H9 (cell line): ENCODE results near the gene SAP25. TPM values are rescaled to one million over a fixed set of nuclear protein-coding genes. Genes with fewer than 3 reads are reported as not detected.

Experiments
- DNase-seq: peaks from one replicate; pipeline ENCODE4 v3.0.0-alpha.2; 2017
- H2AFZ ChIP-seq: one replicate; pipeline ENCODE4 v1.6.1; 2013; ENCODE audit warnings: mild to moderate bottlenecking, low read length, control low read depth, moderate library complexity
- H2AK5ac ChIP-seq: 2 replicates; pipeline ENCODE4 v1.6.1; 2013; ENCODE audit warnings: low read length, control low read depth, mixed read lengths; ENCODE audit not compliant: insufficient read length
- H2BK120ac ChIP-seq: one replicate; pipeline ENCODE4 v1.6.1; 2013; ENCODE audit warnings: low read depth, mild to moderate bottlenecking, low read length, control low read depth, inconsistent platforms; ENCODE audit not compliant: poor library complexity, severe bottlenecking
- H2BK12ac ChIP-seq: 2 replicates; pipeline ENCODE4 v1.6.1; 2013; ENCODE audit warnings: low read length, control low read depth, mixed read lengths, low read depth; ENCODE audit not compliant: insufficient read length
- H2BK15ac ChIP-seq: 2 replicates; pipeline ENCODE4 v1.6.1; 2013; ENCODE audit warnings: low read depth, low read length, control low read depth
- H2BK20ac ChIP-seq: one replicate; pipeline ENCODE4 v1.6.1; 2013; ENCODE audit warnings: low read depth, mild to moderate bottlenecking, low read length, control low read depth, inconsistent platforms; ENCODE audit not compliant: poor library complexity, severe bottlenecking
- H2BK5ac ChIP-seq: 2 replicates; pipeline ENCODE4 v1.6.1; 2013; ENCODE audit warnings: low read length, control low read depth, mixed read lengths; ENCODE audit not compliant: insufficient read length
- H3K14ac ChIP-seq: 2 replicates; pipeline ENCODE4 v1.6.1; 2013; ENCODE audit warnings: low read length, control low read depth; ENCODE audit not compliant: insufficient read depth
- H3K18ac ChIP-seq: 2 replicates; pipeline ENCODE4 v1.6.1; 2013; ENCODE audit warnings: low read depth, mild to moderate bottlenecking, mixed read lengths, low read length, control low read depth; ENCODE audit not compliant: insufficient read length
- H3K23ac ChIP-seq: 2 replicates; pipeline ENCODE4 v1.6.1; 2013; ENCODE audit warnings: low read length, control low read depth, mixed read lengths, low read depth; ENCODE audit not compliant: insufficient read length
- H3K23me2 ChIP-seq: 2 replicates; pipeline ENCODE4 v1.6.1; 2013; ENCODE audit warnings: low read depth, mild to moderate bottlenecking, mixed read lengths, low read length, control low read depth; ENCODE audit not compliant: insufficient read length, poor library complexity, severe bottlenecking
- H3K27ac ChIP-seq: 2 replicates; pipeline ENCODE4 v1.5.1; 2013; ENCODE audit warnings: low read length, control low read depth, mixed read lengths, low read depth; ENCODE audit not compliant: insufficient read length
- H3K27me3 ChIP-seq: 2 replicates; pipeline ENCODE4 v1.6.1; 2013; ENCODE audit warnings: low read length, control low read depth, inconsistent platforms; ENCODE audit not compliant: insufficient read depth
- H3K4ac ChIP-seq: 2 replicates; pipeline ENCODE4 v1.6.1; 2013; ENCODE audit warnings: low read depth, mild to moderate bottlenecking, control low read depth, inconsistent platforms, low read length, moderate library complexity
- H3K4me1 ChIP-seq: 2 replicates; pipeline ENCODE4 v1.6.1; 2013; ENCODE audit warnings: low read length, control low read depth, inconsistent platforms; ENCODE audit not compliant: insufficient read depth
- H3K4me2 ChIP-seq: 2 replicates; pipeline ENCODE4 v1.6.1; 2013; ENCODE audit warnings: low read length, control low read depth, mixed read lengths; ENCODE audit not compliant: insufficient read length, insufficient read depth
- H3K56ac ChIP-seq: 2 replicates; pipeline ENCODE4 v1.6.1; 2013; ENCODE audit warnings: low read depth, mild to moderate bottlenecking, mixed read lengths, low read length, control low read depth; ENCODE audit not compliant: insufficient read length
- H3K79me1 ChIP-seq: 2 replicates; pipeline ENCODE4 v1.6.1; 2013; ENCODE audit warnings: low read depth, mild to moderate bottlenecking, moderate library complexity, low read length, control low read depth, inconsistent platforms; ENCODE audit not compliant: insufficient read depth, poor library complexity, severe bottlenecking
- H3K79me2 ChIP-seq: 2 replicates; pipeline ENCODE4 v1.6.1; 2013; ENCODE audit warnings: low read length, control low read depth, inconsistent platforms; ENCODE audit not compliant: insufficient read depth
- H3K9ac ChIP-seq: 2 replicates; pipeline ENCODE4 v1.6.1; 2013; ENCODE audit warnings: low read length, control low read depth, mixed read lengths; ENCODE audit not compliant: insufficient read length; ENCODE audit errors: extremely low read depth
- H3K9me3 ChIP-seq: one replicate; pipeline ENCODE4 v1.6.1; 2013; ENCODE audit warnings: low read depth, low read length, inconsistent platforms; ENCODE audit not compliant: control insufficient read depth
- H3T11ph ChIP-seq: one replicate; pipeline ENCODE4 v1.6.1; 2013; ENCODE audit warnings: mild to moderate bottlenecking, low read length, control low read depth, inconsistent platforms
- H4K20me1 ChIP-seq: one replicate; pipeline ENCODE4 v1.6.1; 2013; ENCODE audit not compliant: control insufficient read depth, insufficient read length, insufficient read depth
- H4K5ac ChIP-seq: 2 replicates; pipeline ENCODE4 v1.6.1; 2013; ENCODE audit warnings: low read depth, mild to moderate bottlenecking, mixed read lengths, low read length, control low read depth; ENCODE audit not compliant: insufficient read length
- H4K8ac ChIP-seq: replicated peaks from 2 replicates; pipeline ENCODE4 v1.6.1; 2013; ENCODE audit warnings: low read length, control low read depth, mixed read lengths, low read depth; ENCODE audit not compliant: insufficient read length
- H4K91ac ChIP-seq: 2 replicates; pipeline ENCODE4 v1.6.1; 2013; ENCODE audit warnings: low read depth, mild to moderate bottlenecking, moderate library complexity, mixed read lengths, low read length, control low read depth; ENCODE audit not compliant: insufficient read length
- H3K27ac Mint-ChIP-seq, 3 experiments: 2 replicates in 2 of 3; 3 replicates in 1 of 3; pipeline ENCODE4 v1.8.0; 2020 to 2021; ENCODE audit warnings: mixed read lengths in 3 of 3, mild to moderate bottlenecking in 1 of 3, moderate library complexity in 1 of 3
- H3K27me3 Mint-ChIP-seq: 2 replicates; pipeline ENCODE4 v1.8.0; 2021; ENCODE audit warnings: low read depth, mild to moderate bottlenecking, moderate library complexity, mixed read lengths
- H3K36me3 Mint-ChIP-seq, 3 experiments: 2 replicates in 2 of 3; 3 replicates in 1 of 3; pipeline ENCODE4 v1.8.0; 2020 to 2021; ENCODE audit warnings: low read depth in 3 of 3, mixed read lengths in 3 of 3; ENCODE audit not compliant: insufficient read depth in 1 of 3
- H3K4me1 Mint-ChIP-seq, 2 experiments: 2 replicates each; pipeline ENCODE4 v1.8.0; 2020; ENCODE audit warnings: mixed read lengths in 2 of 2
- H3K4me3 Mint-ChIP-seq, 2 experiments: 2 replicates in 1 of 2; 3 replicates in 1 of 2; pipeline ENCODE4 v1.8.0; 2020 to 2021; ENCODE audit warnings: mild to moderate bottlenecking in 2 of 2, mixed read lengths in 2 of 2, moderate library complexity in 1 of 2
- H3K9me3 Mint-ChIP-seq, 2 experiments: 2 replicates in 1 of 2; 3 replicates in 1 of 2; pipeline ENCODE4 v1.8.0; 2020; ENCODE audit warnings: mild to moderate bottlenecking in 2 of 2, mixed read lengths in 2 of 2, moderate library complexity in 1 of 2
- CTCF ChIP-seq: fragments of 200-600 bp; sonication (generic); conservative IDR thresholded peaks from 3 replicates; pipeline ENCODE4 v1.8.0; 2021; ENCODE audit warnings: antibody characterized with exemption, mild to moderate bottlenecking
- WGBS: extraction: QIAGEN DNeasy Blood & Tissue Kit; methylation state at CpG from one replicate; pipeline ENCODE4 v1.1.7; 2013; ENCODE audit warnings: missing lambda C conversion rate, low lambda C conversion rate, mixed read lengths; ENCODE audit not compliant: insufficient read length; ENCODE audit errors: extremely low coverage; 5-methylcytosine and 5-hydroxymethylcytosine counted together
- total RNA-seq: library from RNA; stranded (reverse); gene quantifications from 2 replicates; pipeline ENCODE4 v1.2.1, GENCODE V29; 2021

The SAP25 gene
- total RNA-seq, 1 experiment from 2014 or later: 4.2 TPM

DNA sequence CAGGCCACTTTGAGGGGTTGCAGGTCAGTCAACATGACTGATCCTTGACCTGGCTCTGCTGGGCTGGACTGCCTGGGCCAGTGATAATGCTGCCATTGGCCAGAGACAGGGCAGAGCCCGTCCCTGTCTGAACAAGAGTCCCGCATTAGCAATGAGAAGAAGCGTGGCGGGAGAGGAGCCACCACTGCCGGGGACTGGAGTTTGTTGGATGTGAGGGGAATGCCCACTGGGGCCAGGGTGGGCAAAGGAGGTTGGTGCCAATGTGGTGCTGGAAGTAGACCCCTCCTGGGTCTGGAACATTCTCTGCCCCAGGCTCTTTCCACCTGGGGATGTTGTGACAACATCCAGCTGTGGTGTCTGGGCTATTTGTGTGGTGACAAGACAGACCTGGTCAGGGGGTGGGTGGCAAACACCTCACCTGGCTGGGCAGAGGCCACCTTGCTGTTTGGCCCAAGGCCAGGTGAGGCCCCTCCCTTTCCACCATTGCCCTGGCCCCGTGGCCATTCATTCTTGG is 7.6 kb downstream of the SAP25 start:
- Histone ChIP-seq H3K27me3 (no peaks in the 10 kb centered on the region), H3K18ac (no peak overlapping the region), H3K79me2 (no peaks in the 10 kb centered on the region), H2BK120ac (no peak overlapping the region), H2BK5ac (no peak overlapping the region), H3T11ph (no peak overlapping the region), H3K9ac (no peak overlapping the region), H3K23ac (no peak overlapping the region), H4K91ac (no peak overlapping the region), H3K79me1 (no peaks in the 10 kb centered on the region), H3K9me3 (no peaks in the 10 kb centered on the region), H3K4me1 (peaks cover 4% of the 10 kb centered on the region; the same call in 1 of the 2 replicates), H4K8ac (no peak overlapping the region), H4K20me1 (no peaks in the 10 kb centered on the region), H2BK12ac (no peak overlapping the region), H3K4me2 (no peak overlapping the region), H3K56ac (no peak overlapping the region), H3K23me2 (peaks cover 9% of the 10 kb centered on the region), H3K4ac (no peak overlapping the region), H2AK5ac (no peak overlapping the region), H2BK15ac (no peak overlapping the region), H2BK20ac (no peak overlapping the region), H3K14ac (no peak overlapping the region), H2AFZ (no peak overlapping the region), H4K5ac (no peak overlapping the region), H3K27ac (no peak overlapping the region)
- no peak for DNase-seq
- Mint-ChIP-seq H3K9me3 (peaks cover 0 to 2% of the 10 kb centered on the region in 2 experiments; a peak in 1 of 5 replicates), H3K27me3 (peaks cover 4% of the 10 kb centered on the region), H3K4me1 (peaks cover 22 to 28% of the 10 kb centered on the region in 2 experiments), H3K27ac (no peak overlapping the region), H3K36me3 (peaks cover 2 to 5% (median 4%) of the 10 kb centered on the region in 3 experiments; a peak in 3 of 7 replicates), H3K4me3 (no peak overlapping the region)
- TF ChIP-seq CTCF: no peak
- WGBS: no CpG with 5 or more reads among the region's 6 CpGs
